ENCODE data around the gene KDM7A.

Gene KDM7A

GRCh38 chr7:140143997-140144396, 32.8 kb downstream of the KDM7A start:
- TF ChIP-seq, protein P1, sequence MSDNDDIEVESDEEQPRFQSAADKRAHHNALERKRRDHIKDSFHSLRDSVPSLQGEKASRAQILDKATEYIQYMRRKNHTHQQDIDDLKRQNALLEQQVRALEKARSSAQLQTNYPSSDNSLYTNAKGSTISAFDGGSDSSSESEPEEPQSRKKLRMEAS (IDR thresholded peaks at IDR 0.05; ENCODE audit: low read depth, low read length): no peak
- no peak for TF ChIP-seq MYC (IDR thresholded peaks at IDR 0.05; ENCODE audit: low read depth, low read length)
- no peak for TF ChIP-seq CTCF (IDR thresholded peaks at IDR 0.05; ENCODE audit: low read depth, low read length)
- TF ChIP-seq POLR2A (IDR thresholded peaks at IDR 0.05; ENCODE audit: extremely low read depth, insufficient read length): no peak
- no peak for DNase-seq (ENCODE audit: low read depth)
- H3K4me3 ChIP-seq (ENCODE audit: low read depth, low read length): no peak overlapping the region

- no peak for DNase-seq (ENCODE audit: low read depth)
- H3K4me3 ChIP-seq (ENCODE audit: low read depth, low read length): no peak overlapping the region
- TF ChIP-seq POLR2A (IDR thresholded peaks at IDR 0.05; ENCODE audit: extremely low read depth, insufficient read length): no peak
- TF ChIP-seq CTCF (IDR thresholded peaks at IDR 0.05; ENCODE audit: low read depth, low read length): no peak
- TF ChIP-seq, protein P1 (IDR thresholded peaks at IDR 0.05; ENCODE audit: low read depth, low read length): no peak
- no peak for TF ChIP-seq MYC (IDR thresholded peaks at IDR 0.05; ENCODE audit: low read depth, low read length)
Observed at GRCh38 chr7:140142031-140142430, 34.8 kb downstream of the KDM7A start.

DNA sequence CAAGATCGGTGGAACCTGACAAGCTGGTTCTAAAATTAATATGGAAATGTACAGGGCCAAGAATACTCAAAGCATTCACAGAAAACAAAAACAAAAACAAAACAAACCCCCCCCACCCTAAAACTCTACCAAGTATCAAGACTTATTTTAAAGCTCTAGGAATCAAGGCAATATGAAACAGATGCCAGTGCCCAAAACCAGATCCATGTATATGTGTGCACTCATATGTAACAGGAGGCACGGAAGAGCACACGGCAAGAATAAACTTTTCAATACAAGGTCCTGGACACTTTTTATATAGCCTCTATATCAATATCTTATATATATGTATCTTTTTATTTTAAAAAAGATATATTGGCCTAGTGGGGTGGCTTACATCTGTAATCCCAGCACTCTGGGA, 35.5 kb downstream of the KDM7A start:
- no peak overlapping the region for H3K4me3 ChIP-seq (ENCODE audit: low read depth, low read length)
- DNase-seq (ENCODE audit: low read depth): no peak
- TF ChIP-seq, protein P1 (IDR thresholded peaks at IDR 0.05; ENCODE audit: low read depth, low read length): no peak
- TF ChIP-seq MYC (IDR thresholded peaks at IDR 0.05; ENCODE audit: low read depth, low read length) (no peak), POLR2A (IDR thresholded peaks at IDR 0.05; ENCODE audit: extremely low read depth, insufficient read length) (no peak), CTCF (IDR thresholded peaks at IDR 0.05; ENCODE audit: low read depth, low read length) (no peak)

- no peak for DNase-seq (ENCODE audit: low read depth)
- TF ChIP-seq, protein P1 (IDR thresholded peaks at IDR 0.05; ENCODE audit: low read depth, low read length): no peak
- no peak for TF ChIP-seq MYC (IDR thresholded peaks at IDR 0.05; ENCODE audit: low read depth, low read length)
- TF ChIP-seq POLR2A (IDR thresholded peaks at IDR 0.05; ENCODE audit: extremely low read depth, insufficient read length): no peak
- TF ChIP-seq CTCF (IDR thresholded peaks at IDR 0.05; ENCODE audit: low read depth, low read length): no peak
- no peak overlapping the region for H3K4me3 ChIP-seq (ENCODE audit: low read depth, low read length)
Observed at GRCh38 chr7:140137078-140137477, 39.7 kb downstream of the KDM7A start.

- no peak overlapping the region for H3K4me3 ChIP-seq (ENCODE audit: low read depth, low read length)
- TF ChIP-seq, protein P1 (IDR thresholded peaks at IDR 0.05; ENCODE audit: low read depth, low read length): no peak
- TF ChIP-seq CTCF (IDR thresholded peaks at IDR 0.05; ENCODE audit: low read depth, low read length): no peak
- no peak for TF ChIP-seq POLR2A (IDR thresholded peaks at IDR 0.05; ENCODE audit: extremely low read depth, insufficient read length)
- no peak for TF ChIP-seq MYC (IDR thresholded peaks at IDR 0.05; ENCODE audit: low read depth, low read length)
- DNase-seq (ENCODE audit: low read depth): no peak
Observed at GRCh38 chr7:140136073-140136472, 40.7 kb downstream of the KDM7A start.

DNA sequence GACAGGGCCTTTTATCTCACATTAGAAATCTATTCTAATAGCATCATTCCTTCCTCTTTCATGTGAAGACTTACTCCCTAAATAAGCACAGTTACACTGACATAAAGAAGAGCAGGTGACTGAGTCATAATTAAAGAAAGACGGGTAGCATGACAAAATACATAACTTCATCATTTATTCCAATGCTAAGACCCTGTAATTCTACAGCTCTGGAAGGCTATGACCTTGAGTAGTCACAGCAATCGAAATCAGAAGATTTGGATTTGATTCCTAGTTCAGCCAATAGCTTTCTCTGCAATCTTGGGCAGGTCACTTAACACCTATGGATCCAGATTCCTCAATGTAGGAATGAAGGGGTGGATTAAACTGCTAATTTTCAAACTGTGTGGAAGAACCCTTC, 42.7 kb downstream of the KDM7A start:
- DNase-seq (ENCODE audit: low read depth): no peak
- TF ChIP-seq, protein P1 (IDR thresholded peaks at IDR 0.05; ENCODE audit: low read depth, low read length): no peak
- TF ChIP-seq MYC (IDR thresholded peaks at IDR 0.05; ENCODE audit: low read depth, low read length) (no peak), POLR2A (IDR thresholded peaks at IDR 0.05; ENCODE audit: extremely low read depth, insufficient read length) (no peak), CTCF (IDR thresholded peaks at IDR 0.05; ENCODE audit: low read depth, low read length) (no peak)
- H3K4me3 ChIP-seq (ENCODE audit: low read depth, low read length): no peak overlapping the region

All from NB4 (cell line).